ENCODE measurements around the gene MAN2A2. TPM values are rescaled to one million over a fixed set of nuclear protein-coding genes. Genes with fewer than 3 reads are reported as not detected.
A peak's percentile ranks its signal among the peaks of the same experiment; 100 is the strongest.

The MAN2A2 gene
- total and polyA plus RNA-seq, 9 of the 15 experiments (the other 6 are each of a cell fraction or from before 2014, with no cell fraction given), result 7.3 to 151 (median 43.4) TPM

- Histone ChIP-seq H2AFZ (ENCODE audit: low read depth, low read length) (no peak overlapping the region), H3K4me3 (no peak overlapping the region), H4K20me1 (replicated peaks; ENCODE audit: control insufficient read depth, insufficient read depth, low read length) (peaks cover 17% of the 10 kb centered on the region; the same call in 1 of the 2 replicates), H3K9me3 (replicated peaks; ENCODE audit: control insufficient read depth, insufficient read depth, low read depth, low read length) (no peaks in the 10 kb centered on the region), H3K79me2 (ENCODE audit: control insufficient read depth, insufficient read depth, low read length) (peaks cover 36% of the 10 kb centered on the region), H3K4me1 (replicated peaks in 1 of 2; ENCODE audit: control insufficient read depth in 2 of 2, insufficient read depth in 2 of 2, low read length in 2 of 2) (peaks cover 16 to 59% of the 10 kb centered on the region in 2 experiments), H3K9ac (ENCODE audit: insufficient read depth in 1 of 2, low read depth in 2 of 2, low read length in 2 of 2) (peak overlapping the region in 1 of 2 experiments; percentile 42; a peak in 1 of 4 replicates), H3K9me1 (ENCODE audit: control insufficient read depth, insufficient read depth, low read length) (peaks cover 3% of the 10 kb centered on the region), H3K36me3 (ENCODE audit: control insufficient read depth, insufficient read depth, low read length) (peaks cover 97% of the 10 kb centered on the region), H3K4me2 (ENCODE audit: insufficient read depth, low read length) (no peak overlapping the region), H3K27me3 (ENCODE audit: control insufficient read depth in 2 of 2, insufficient read depth in 2 of 2, low read length in 2 of 2) (no peaks in the 10 kb centered on the region), H3K27ac (ENCODE audit: extremely low read depth, low read depth, low read length) (no peak overlapping the region)
- WGBS (ENCODE audit: insufficient coverage, low coverage, missing lambda C conversion rate), result 93% methylated on average over 8 of the region's 14 CpGs
- POLR2A ChIA-PET, result no interaction called here
- TF ChIP-seq RBFOX2 (IDR thresholded peaks at IDR 0.05; ENCODE audit: low read depth, low read length) (peak; percentile 21; the same call in 1 of the 2 replicates), MNT (conservative IDR thresholded peaks at IDR 0.05) (no peak)
- ATAC-seq, result no peak
- BruUV-seq (replicated peaks), result no TSS peak
- CTCF ChIA-PET (ENCODE audit: low intra/inter-chr PET ratio), result no interaction called here
- FAIRE-seq, result no peak
- DNase-seq (ENCODE audit: extremely low read depth in 1 of 4, low spot score in 3 of 4), result peak in 1 of 4 experiments; percentile 8
- in situ Hi-C loops (cut with MboI) (no loop called here), intact Hi-C loops (cut with micrococcal nuclease) (no loop called here)
These were observed 25.1 kb upstream of the MAN2A2 start for GRCh38 chr15:90877996-90878395.

- peaks cover 15% of the 10 kb centered on the region; the same call in 1 of the 2 replicates for H4K20me1 ChIP-seq (replicated peaks; ENCODE audit: control insufficient read depth, insufficient read depth, low read length)
- intact Hi-C loops (cut with micrococcal nuclease), result no loop called here
- 90% methylated on average over 8 of the region's 15 CpGs for WGBS (ENCODE audit: insufficient coverage, low coverage, missing lambda C conversion rate)
- H3K36me3 ChIP-seq (ENCODE audit: control insufficient read depth, insufficient read depth, low read length), result peaks cover 97% of the 10 kb centered on the region
- POLR2A ChIA-PET, result no interaction called here
- no TSS peak for BruUV-seq (replicated peaks)
- H3K4me1 ChIP-seq (replicated peaks in 1 of 2; ENCODE audit: control insufficient read depth in 2 of 2, insufficient read depth in 2 of 2, low read length in 2 of 2), result peaks cover 10 to 58% of the 10 kb centered on the region in 2 experiments
- no peak overlapping the region for H2AFZ ChIP-seq (ENCODE audit: low read depth, low read length)
- ATAC-seq, result no peak
- H3K27me3 ChIP-seq (ENCODE audit: control insufficient read depth in 2 of 2, insufficient read depth in 2 of 2, low read length in 2 of 2), result no peaks in the 10 kb centered on the region
- no peaks in the 10 kb centered on the region for H3K9me3 ChIP-seq (replicated peaks; ENCODE audit: control insufficient read depth, insufficient read depth, low read depth, low read length)
- H3K27ac ChIP-seq (ENCODE audit: extremely low read depth, low read depth, low read length), result no peak overlapping the region
- peaks cover 29% of the 10 kb centered on the region for H3K79me2 ChIP-seq (ENCODE audit: control insufficient read depth, insufficient read depth, low read length)
- FAIRE-seq, result no peak
- H3K9ac ChIP-seq (ENCODE audit: insufficient read depth in 1 of 2, low read depth in 2 of 2, low read length in 2 of 2), result no peak overlapping the region
- CTCF ChIA-PET (ENCODE audit: low intra/inter-chr PET ratio), result no interaction called here
- in situ Hi-C loops (cut with MboI), result no loop called here
- peak in 1 of 4 experiments; percentile 14 for DNase-seq (ENCODE audit: extremely low read depth in 1 of 4, low spot score in 3 of 4)
- H3K4me2 ChIP-seq (ENCODE audit: insufficient read depth, low read length), result no peak overlapping the region
- peaks cover 3% of the 10 kb centered on the region for H3K9me1 ChIP-seq (ENCODE audit: control insufficient read depth, insufficient read depth, low read length)
- H3K4me3 ChIP-seq, result no peak overlapping the region
- TF ChIP-seq CXXC5 (CRISPR knock-in tag; IDR thresholded peaks at IDR 0.05) (no peak), ZBED1 (IDR thresholded peaks at IDR 0.05) (no peak), GATAD2B (IDR thresholded peaks at IDR 0.05; ENCODE audit: borderline replicate concordance) (no peak), USF1 (CRISPR knock-in tag; IDR thresholded peaks at IDR 0.05) (no peak), ZFP1 (CRISPR knock-in tag; IDR thresholded peaks at IDR 0.05) (no peak), SMAD2 (IDR thresholded peaks at IDR 0.05; ENCODE audit: low read depth, low read length) (no peak), ZNF830 (CRISPR knock-in tag; IDR thresholded peaks at IDR 0.05) (no peak), SAFB (IDR thresholded peaks at IDR 0.05; ENCODE audit: borderline replicate concordance, low read depth, low read length) (no peak), ZBTB17 (CRISPR knock-in tag; IDR thresholded peaks at IDR 0.05) (no peak), SFPQ (IDR thresholded peaks at IDR 0.05; ENCODE audit: low read depth, low read length) (no peak), ETV5 (CRISPR knock-in tag; IDR thresholded peaks at IDR 0.05; ENCODE audit: low read depth) (no peak)
These were observed 24.4 kb upstream of the MAN2A2 start for GRCh38 chr15:90878660-90879059.
